GM12878 (cell line): Measurements from ENCODE around the gene CHID1. TPM values are rescaled to one million over a fixed set of nuclear protein-coding genes. Genes with fewer than 3 reads are reported as not detected.

Experiments
- ATAC-seq: fragments of 200-7000 bp; cut with Tn5 transposase; 3 replicates; pipeline ENCODE4 v1.9.1; 2020; ENCODE audit warnings: mild to moderate bottlenecking, moderate library complexity
- BruUV-seq: library from RNA; stranded (reverse); fragments of 400-500 nt; replicated peaks from 2 replicates; lab custom pipeline; 2021; lab: Mats Ljungman, UMichigan
- CTCF ChIA-PET: fragments of 300-600 bp; sonication (Branson Sonifier 250); formaldehyde crosslinking; extraction: SDS; loops from one replicate; lab custom pipeline; 2021; ENCODE audit warnings: inconsistent platforms; lab: Yijun Ruan, JAX
- POLR2A ChIA-PET: fragments of 350-600 bp; formaldehyde crosslinking; extraction: SDS; loops from one replicate; lab custom pipeline; 2021; ENCODE audit warnings: inconsistent platforms; lab: Charles Lee
- RAD21 ChIA-PET: fragments of 300-600 bp; sonication (Branson Sonifier 250); formaldehyde crosslinking; loops from one replicate; lab custom pipeline; 2023; ENCODE audit warnings: antibody characterized with exemption; ENCODE audit not compliant: unreplicated experiment; lab: Charles Lee
- SMC1A ChIA-PET: fragments of 300-600 bp; sonication (Branson Sonifier 250); formaldehyde crosslinking; loops from one replicate; lab custom pipeline; 2023; ENCODE audit not compliant: unreplicated experiment, uncharacterized antibody; lab: Charles Lee
- DNase-seq: peaks from one replicate; pipeline ENCODE4 v3.0.0-alpha.2; 2011; ENCODE audit warnings: low read depth, low spot score
- FAIRE-seq: peaks from 3 replicates; lab custom pipeline; 2011; peaks lifted over from hg19 to GRCh38; lab: Jason Lieb, UNC
- H2AFZ ChIP-seq: 2 replicates; pipeline ENCODE4 v1.6.0; 2011; ENCODE audit warnings: low read depth, low read length, control low read depth; ENCODE audit not compliant: control insufficient read depth
- H3K27ac ChIP-seq: 2 replicates; pipeline ENCODE4 v1.5.1; 2011; ENCODE audit warnings: control low read depth; ENCODE audit not compliant: control insufficient read depth, insufficient read depth
- H3K27me3 ChIP-seq, 2 experiments: replicated peaks in 1 of 2; 2 replicates each; pipeline versions ENCODE4 v1.6.0 to v1.6.1; 2011; ENCODE audit warnings: low read length in 1 of 2; ENCODE audit not compliant: control insufficient read depth in 2 of 2, insufficient read depth in 2 of 2
- H3K36me3 ChIP-seq, 2 experiments: 2 replicates each; pipeline ENCODE4 v1.5.1; 2011; ENCODE audit warnings: low read length in 1 of 2; ENCODE audit not compliant: control insufficient read depth in 2 of 2, insufficient read depth in 2 of 2
- H3K4me1 ChIP-seq: 2 replicates; pipeline ENCODE4 v1.6.1; 2011; ENCODE audit warnings: mild to moderate bottlenecking, low read length, moderate library complexity, mixed read lengths; ENCODE audit not compliant: control insufficient read depth, insufficient read depth
- H3K4me2 ChIP-seq: 2 replicates; pipeline ENCODE4 v1.6.0; 2011; ENCODE audit warnings: control low read depth; ENCODE audit not compliant: control insufficient read depth, insufficient read depth
- H3K4me3 ChIP-seq: fragments of 200-600 bp; sonication (generic); 2 replicates; pipeline ENCODE4 v1.5.1; 2016
- H3K79me2 ChIP-seq: 2 replicates; pipeline ENCODE4 v1.6.0; 2011; ENCODE audit warnings: low read length; ENCODE audit not compliant: control insufficient read depth, insufficient read depth
- H3K9ac ChIP-seq: 2 replicates; pipeline ENCODE4 v1.8.0; 2011; ENCODE audit warnings: low read length, control low read depth, mixed read lengths; ENCODE audit not compliant: control insufficient read depth, insufficient read depth
- H3K9me3 ChIP-seq: replicated peaks from 3 replicates; pipeline ENCODE4 v1.5.1; 2011; ENCODE audit warnings: mild to moderate bottlenecking, low read length; ENCODE audit not compliant: control insufficient read depth, insufficient read depth
- H4K20me1 ChIP-seq: 2 replicates; pipeline ENCODE4 v1.6.0; 2011; ENCODE audit not compliant: control insufficient read depth, insufficient read depth
- BACH1 ChIP-seq: fragments of 450-650 bp; IDR thresholded peaks from 2 replicates; pipeline ENCODE4 v1.6.1; 2017; ENCODE audit warnings: mild to moderate bottlenecking, borderline replicate concordance
- CHD4 ChIP-seq: fragments of 200-600 bp; sonication (generic); IDR thresholded peaks from 2 replicates; pipeline ENCODE4 v1.6.1; 2016; ENCODE audit warnings: mild to moderate bottlenecking
- EED ChIP-seq: sonication (generic); IDR thresholded peaks from 2 replicates; pipeline ENCODE4 v1.6.1; 2016; ENCODE audit warnings: antibody characterized with exemption, low read depth
- HDAC2 ChIP-seq: fragments of 200-600 bp; sonication (generic); IDR thresholded peaks from 2 replicates; pipeline ENCODE4 v1.6.1; 2017
- MYB ChIP-seq: fragments of 150-350 bp; IDR thresholded peaks from 2 replicates; pipeline ENCODE4 v1.6.1; 2014; ENCODE audit warnings: mild to moderate bottlenecking, low read depth, low read length, borderline replicate concordance
- RBBP5 ChIP-seq: fragments of 200-600 bp; sonication (generic); conservative IDR thresholded peaks from 2 replicates; pipeline ENCODE4 v1.6.1; 2016
- REST ChIP-seq: IDR thresholded peaks from 2 replicates; pipeline ENCODE4 v1.6.1; 2012; ENCODE audit warnings: mild to moderate bottlenecking, low read depth, low read length
- SPI1 ChIP-seq: IDR thresholded peaks from 2 replicates; pipeline ENCODE4 v1.6.1; 2011; ENCODE audit warnings: low read depth, mild to moderate bottlenecking, low read length, moderate library complexity, borderline replicate concordance; ENCODE audit not compliant: insufficient read depth
- TAF1 ChIP-seq: IDR thresholded peaks from 2 replicates; pipeline ENCODE4 v1.6.1; 2011; ENCODE audit warnings: mild to moderate bottlenecking, low read depth, low read length, borderline replicate concordance
- USF1 ChIP-seq: IDR thresholded peaks from 2 replicates; pipeline ENCODE4 v1.6.1; 2011; ENCODE audit warnings: borderline replicate concordance, low read depth, mild to moderate bottlenecking, moderate library complexity, mixed read lengths, low read length; ENCODE audit not compliant: insufficient read depth; ENCODE audit errors: extremely low read length
- ZSCAN29 ChIP-seq: fragments of 450-650 bp; IDR thresholded peaks from 2 replicates; pipeline ENCODE4 v1.6.1; 2017; ENCODE audit warnings: mild to moderate bottlenecking, moderate library complexity
- WGBS: methylation state at CpG from one replicate; pipeline ENCODE4 v1.1.6; 2016; ENCODE audit warnings: low lambda C conversion rate; ENCODE audit not compliant: insufficient replicate concordance, insufficient coverage; ENCODE audit errors: missing lambda C conversion rate; 5-methylcytosine and 5-hydroxymethylcytosine counted together
- in situ Hi-C: fragments of 300-500 bp; cut with MboI; formaldehyde crosslinking; loops from 9 replicates; pipeline ENCODE4 v1.14.3; 2018; ENCODE audit warnings: mixed read lengths
- intact Hi-C: fragments of 100-400 bp; cut with micrococcal nuclease; formaldehyde crosslinking; loops from one replicate; pipeline ENCODE4 v1.14.2; 2022; ENCODE audit not compliant: unreplicated experiment
- polyA plus RNA-seq, 11 experiments: library from polyadenylated mRNA; depleted of rRNA in 4 of 11; unstranded in 6 of 11; stranded (reverse) in 5 of 11; fragments of >200 nt; fragmentation: Nextera tagmentation in 4 of 11; fragmentation: Illumina TruSeq in 1 of 11; extraction: Ambion mirVana in 4 of 11; extraction: Trizol in 1 of 11; gene quantifications; 1 replicate in 1 of 11; 2 replicates in 10 of 11; pipeline versions ENCODE4 v1.2.1 to v1.2.3, GENCODE V29; 2011 to 2016; ENCODE audit warnings: inconsistent platforms in 2 of 11, missing spikeins in 2 of 11, low read depth in 1 of 11
- total RNA-seq, 4 experiments: library from RNA; depleted of rRNA in 3 of 4; stranded (reverse); fragments of >200 nt in 3 of 4; fragmentation: Illumina TruSeq in 1 of 4; extraction: Trizol in 1 of 4; gene quantifications; 2 replicates each; pipeline versions ENCODE4 v1.2.1 to v1.2.3, GENCODE V29; 2013 to 2021
- TF ChIP-seq, protein P1 (sequence below): fragments of 450-650 bp; IDR thresholded peaks from 2 replicates; pipeline ENCODE4 v1.6.1; 2016; ENCODE audit warnings: mild to moderate bottlenecking, moderate library complexity, borderline replicate concordance
- TF ChIP-seq, protein P2 (sequence below): fragments of 450-650 bp; formaldehyde crosslinking; IDR thresholded peaks from 2 replicates; pipeline ENCODE4 v1.4.0; 2020; ENCODE audit warnings: mild to moderate bottlenecking, moderate library complexity

CHID1 gene
- total and polyA plus RNA-seq, 10 of the 15 experiments (the other 5 are each of a cell fraction or from before 2014, with no cell fraction given), result 4.8 to 75.2 (median 30.1) TPM

DNA sequence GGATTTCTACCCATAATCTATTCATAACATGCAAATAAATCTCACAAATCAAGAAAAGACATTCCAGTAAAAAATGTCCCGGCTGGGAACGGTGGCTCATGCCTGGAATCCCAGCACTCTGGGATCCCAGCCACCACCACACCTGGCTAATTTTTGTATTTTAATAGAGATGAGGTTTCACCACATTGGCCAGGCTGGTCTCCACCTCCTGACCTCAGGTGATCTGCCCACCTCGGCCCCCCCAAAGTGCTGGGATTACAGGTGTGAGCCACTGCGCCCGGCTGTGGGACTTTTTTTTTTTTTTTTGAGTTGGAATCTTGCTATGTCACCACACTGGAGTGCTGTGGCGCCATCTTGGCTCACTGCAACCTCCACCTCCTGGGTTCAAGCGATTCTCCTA, 4.7 kb downstream of the CHID1 start:
- no peak overlapping the region for H3K4me3 ChIP-seq
- ChIA-PET SMC1A (no interaction called here), CTCF (no interaction called here), POLR2A (no interaction called here), RAD21 (no interaction called here)
- H3K79me2 ChIP-seq, result peaks cover 19% of the 10 kb centered on the region
- DNase-seq (no peak), ATAC-seq (no peak), FAIRE-seq (no peak)
- intact Hi-C loops (no loop called here), in situ Hi-C loops (no loop called here)
- H4K20me1 ChIP-seq, result no peaks in the 10 kb centered on the region
- peaks cover 23% of the 10 kb centered on the region for H3K4me1 ChIP-seq
- H2AFZ ChIP-seq, result no peak overlapping the region
- H3K9me3 ChIP-seq, result no peaks in the 10 kb centered on the region
- peaks cover 8 to 18% of the 10 kb centered on the region in 2 experiments for H3K36me3 ChIP-seq
- 98% methylated on average over 3 of the region's 7 CpGs for WGBS
- BruUV-seq, result no TSS peak
- TF ChIP-seq BACH1 (no peak), REST (no peak), HDAC2 (no peak), USF1 (no peak), TAF1 (no peak), ZSCAN29 (no peak), CHD4 (no peak), MYB (no peak), EED (no peak), SPI1 (no peak), RBBP5 (no peak)
- TF ChIP-seq, protein P1, sequence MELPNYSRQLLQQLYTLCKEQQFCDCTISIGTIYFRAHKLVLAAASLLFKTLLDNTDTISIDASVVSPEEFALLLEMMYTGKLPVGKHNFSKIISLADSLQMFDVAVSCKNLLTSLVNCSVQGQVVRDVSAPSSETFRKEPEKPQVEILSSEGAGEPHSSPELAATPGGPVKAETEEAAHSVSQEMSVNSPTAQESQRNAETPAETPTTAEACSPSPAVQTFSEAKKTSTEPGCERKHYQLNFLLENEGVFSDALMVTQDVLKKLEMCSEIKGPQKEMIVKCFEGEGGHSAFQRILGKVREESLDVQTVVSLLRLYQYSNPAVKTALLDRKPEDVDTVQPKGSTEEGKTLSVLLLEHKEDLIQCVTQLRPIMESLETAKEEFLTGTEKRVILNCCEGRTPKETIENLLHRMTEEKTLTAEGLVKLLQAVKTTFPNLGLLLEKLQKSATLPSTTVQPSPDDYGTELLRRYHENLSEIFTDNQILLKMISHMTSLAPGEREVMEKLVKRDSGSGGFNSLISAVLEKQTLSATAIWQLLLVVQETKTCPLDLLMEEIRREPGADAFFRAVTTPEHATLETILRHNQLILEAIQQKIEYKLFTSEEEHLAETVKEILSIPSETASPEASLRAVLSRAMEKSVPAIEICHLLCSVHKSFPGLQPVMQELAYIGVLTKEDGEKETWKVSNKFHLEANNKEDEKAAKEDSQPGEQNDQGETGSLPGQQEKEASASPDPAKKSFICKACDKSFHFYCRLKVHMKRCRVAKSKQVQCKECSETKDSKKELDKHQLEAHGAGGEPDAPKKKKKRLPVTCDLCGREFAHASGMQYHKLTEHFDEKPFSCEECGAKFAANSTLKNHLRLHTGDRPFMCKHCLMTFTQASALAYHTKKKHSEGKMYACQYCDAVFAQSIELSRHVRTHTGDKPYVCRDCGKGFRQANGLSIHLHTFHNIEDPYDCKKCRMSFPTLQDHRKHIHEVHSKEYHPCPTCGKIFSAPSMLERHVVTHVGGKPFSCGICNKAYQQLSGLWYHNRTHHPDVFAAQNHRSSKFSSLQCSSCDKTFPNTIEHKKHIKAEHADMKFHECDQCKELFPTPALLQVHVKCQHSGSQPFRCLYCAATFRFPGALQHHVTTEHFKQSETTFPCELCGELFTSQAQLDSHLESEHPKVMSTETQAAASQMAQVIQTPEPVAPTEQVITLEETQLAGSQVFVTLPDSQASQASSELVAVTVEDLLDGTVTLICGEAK, result no peak
- TF ChIP-seq, protein P2, sequence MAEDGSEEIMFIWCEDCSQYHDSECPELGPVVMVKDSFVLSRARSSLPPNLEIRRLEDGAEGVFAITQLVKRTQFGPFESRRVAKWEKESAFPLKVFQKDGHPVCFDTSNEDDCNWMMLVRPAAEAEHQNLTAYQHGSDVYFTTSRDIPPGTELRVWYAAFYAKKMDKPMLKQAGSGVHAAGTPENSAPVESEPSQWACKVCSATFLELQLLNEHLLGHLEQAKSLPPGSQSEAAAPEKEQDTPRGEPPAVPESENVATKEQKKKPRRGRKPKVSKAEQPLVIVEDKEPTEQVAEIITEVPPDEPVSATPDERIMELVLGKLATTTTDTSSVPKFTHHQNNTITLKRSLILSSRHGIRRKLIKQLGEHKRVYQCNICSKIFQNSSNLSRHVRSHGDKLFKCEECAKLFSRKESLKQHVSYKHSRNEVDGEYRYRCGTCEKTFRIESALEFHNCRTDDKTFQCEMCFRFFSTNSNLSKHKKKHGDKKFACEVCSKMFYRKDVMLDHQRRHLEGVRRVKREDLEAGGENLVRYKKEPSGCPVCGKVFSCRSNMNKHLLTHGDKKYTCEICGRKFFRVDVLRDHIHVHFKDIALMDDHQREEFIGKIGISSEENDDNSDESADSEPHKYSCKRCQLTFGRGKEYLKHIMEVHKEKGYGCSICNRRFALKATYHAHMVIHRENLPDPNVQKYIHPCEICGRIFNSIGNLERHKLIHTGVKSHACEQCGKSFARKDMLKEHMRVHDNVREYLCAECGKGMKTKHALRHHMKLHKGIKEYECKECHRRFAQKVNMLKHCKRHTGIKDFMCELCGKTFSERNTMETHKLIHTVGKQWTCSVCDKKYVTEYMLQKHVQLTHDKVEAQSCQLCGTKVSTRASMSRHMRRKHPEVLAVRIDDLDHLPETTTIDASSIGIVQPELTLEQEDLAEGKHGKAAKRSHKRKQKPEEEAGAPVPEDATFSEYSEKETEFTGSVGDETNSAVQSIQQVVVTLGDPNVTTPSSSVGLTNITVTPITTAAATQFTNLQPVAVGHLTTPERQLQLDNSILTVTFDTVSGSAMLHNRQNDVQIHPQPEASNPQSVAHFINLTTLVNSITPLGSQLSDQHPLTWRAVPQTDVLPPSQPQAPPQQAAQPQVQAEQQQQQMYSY, result no peak
- H3K27ac ChIP-seq, result no peak overlapping the region
- H3K27me3 ChIP-seq, result no peaks in the 10 kb centered on the region
- H3K9ac ChIP-seq, result no peak overlapping the region
- no peak overlapping the region for H3K4me2 ChIP-seq
